GM23338 (cell line): ENCODE results near the gene PPM1E. TPM values are rescaled to one million over a fixed set of nuclear protein-coding genes. Genes with fewer than 3 reads are reported as not detected.

Source experiments
- ATAC-seq: fragments of 200-7000 bp; cut with Tn5 transposase; 3 replicates; pipeline ENCODE4 v1.9.1; 2020
- DNase-seq: peaks from one replicate; pipeline ENCODE4 v3.0.0-alpha.2; 2015; ENCODE audit warnings: low spot score
- H2AFZ ChIP-seq: fragments of 200-600 bp; sonication (generic); 2 replicates; pipeline ENCODE4 v1.8.0; 2016; ENCODE audit warnings: antibody characterized with exemption, mild to moderate bottlenecking, moderate library complexity
- H3F3A ChIP-seq: fragments of 200-600 bp; sonication (generic); replicated peaks from 2 replicates; pipeline ENCODE4 v1.8.0; 2017; ENCODE audit warnings: antibody characterized with exemption, mixed run types, low read depth
- H3K27ac ChIP-seq: fragments of 200-600 bp; sonication (generic); 2 replicates; pipeline ENCODE4 v1.6.1; 2016; ENCODE audit warnings: low read depth
- H3K27me3 ChIP-seq: fragments of 200-600 bp; sonication (generic); 2 replicates; pipeline ENCODE4 v1.8.0; 2016; ENCODE audit warnings: mild to moderate bottlenecking, mixed run types, moderate library complexity; ENCODE audit not compliant: insufficient read depth
- H3K36me3 ChIP-seq: fragments of 200-600 bp; sonication (generic); 2 replicates; pipeline ENCODE4 v1.8.0; 2016; ENCODE audit warnings: mild to moderate bottlenecking; ENCODE audit not compliant: insufficient read depth
- H3K4me1 ChIP-seq: fragments of 200-600 bp; sonication (generic); 2 replicates; pipeline ENCODE4 v1.8.0; 2016; ENCODE audit warnings: mild to moderate bottlenecking, moderate library complexity; ENCODE audit not compliant: insufficient read depth
- H3K4me2 ChIP-seq: fragments of 200-600 bp; sonication (generic); 2 replicates; pipeline ENCODE4 v1.7.1; 2017; ENCODE audit warnings: mixed run types
- H3K4me3 ChIP-seq: fragments of 200-600 bp; sonication (generic); 2 replicates; pipeline ENCODE4 v1.6.1; 2016; ENCODE audit warnings: mixed run types
- H3K79me2 ChIP-seq: fragments of 200-600 bp; sonication (generic); replicated peaks from 2 replicates; pipeline ENCODE4 v1.8.0; 2017; ENCODE audit warnings: mild to moderate bottlenecking; ENCODE audit not compliant: insufficient read depth
- H3K9me2 ChIP-seq: fragments of 200-600 bp; sonication (generic); 2 replicates; pipeline ENCODE4 v1.8.0; 2017; ENCODE audit not compliant: insufficient read depth
- H4K20me1 ChIP-seq: fragments of 200-600 bp; sonication (generic); replicated peaks from 2 replicates; pipeline ENCODE4 v1.8.0; 2017; ENCODE audit warnings: mild to moderate bottlenecking; ENCODE audit not compliant: insufficient read depth
- H3K27ac Mint-ChIP-seq: 2 replicates; pipeline ENCODE4 v1.8.0; 2020; ENCODE audit warnings: inconsistent platforms, mild to moderate bottlenecking, moderate library complexity, mixed read lengths
- H3K27me3 Mint-ChIP-seq: 3 replicates; pipeline ENCODE4 v1.8.0; 2022; ENCODE audit warnings: low read depth, mild to moderate bottlenecking, moderate library complexity, mixed read lengths, inconsistent platforms; ENCODE audit not compliant: insufficient read depth, poor library complexity
- H3K36me3 Mint-ChIP-seq: 3 replicates; pipeline ENCODE4 v1.8.0; 2021; ENCODE audit warnings: low read depth, mild to moderate bottlenecking, inconsistent platforms, moderate library complexity, mixed read lengths
- H3K4me1 Mint-ChIP-seq: 3 replicates; pipeline ENCODE4 v1.8.0; 2020; ENCODE audit warnings: mild to moderate bottlenecking, inconsistent platforms, mixed read lengths
- H3K4me3 Mint-ChIP-seq: 3 replicates; pipeline ENCODE4 v1.8.0; 2021; ENCODE audit warnings: moderate library complexity, mild to moderate bottlenecking, inconsistent platforms, mixed read lengths
- H3K9me3 Mint-ChIP-seq: 3 replicates; pipeline ENCODE4 v1.8.0; 2020; ENCODE audit warnings: moderate library complexity, mild to moderate bottlenecking, inconsistent platforms, mixed read lengths
- CREB1 ChIP-seq: fragments of 250-450 bp; sonication (Bioruptor Pico); IDR thresholded peaks from 2 replicates; pipeline ENCODE4 v1.5.0; 2020; ENCODE audit warnings: low read depth, mild to moderate bottlenecking, moderate library complexity
- NANOG ChIP-seq: IDR thresholded peaks from 2 replicates; pipeline ENCODE4 v1.6.1; 2016; ENCODE audit warnings: antibody characterized with exemption, borderline replicate concordance
- STAT1 ChIP-seq: IDR thresholded peaks from one replicate; pipeline ENCODE4 v1.6.1; 2016; ENCODE audit warnings: antibody characterized with exemption; ENCODE audit not compliant: unreplicated experiment
- ZNF114 ChIP-seq: fragments of 250-450 bp; sonication (Bioruptor Pico); IDR thresholded peaks from 2 replicates; pipeline ENCODE4 v1.5.0; 2020; ENCODE audit warnings: mild to moderate bottlenecking, moderate library complexity
- ZNF331 ChIP-seq: fragments of 250-450 bp; sonication (Bioruptor Pico); IDR thresholded peaks from 2 replicates; pipeline ENCODE4 v1.5.0; 2020; ENCODE audit warnings: low read depth, mild to moderate bottlenecking, moderate library complexity
- polyA plus RNA-seq: library from polyadenylated mRNA; unstranded; fragments of >200 nt; fragmentation: Nextera tagmentation; extraction: Ambion mirVana; gene quantifications from 2 replicates; pipeline ENCODE4 v1.2.1, GENCODE V29; 2016
- total RNA-seq: library from RNA; depleted of rRNA; stranded (reverse); fragments of >200 nt; shearing (Covaris generic); gene quantifications from 2 replicates; pipeline ENCODE4 v1.2.3, GENCODE V29; 2014
- TF ChIP-seq, protein P1 (sequence below): IDR thresholded peaks from 2 replicates; pipeline ENCODE4 v1.6.1; 2016; ENCODE audit warnings: antibody characterized with exemption
- TF ChIP-seq, protein P2 (sequence below): IDR thresholded peaks from one replicate; pipeline ENCODE4 v1.6.1; 2018; ENCODE audit warnings: antibody characterized with exemption; ENCODE audit not compliant: unreplicated experiment
- TF ChIP-seq, protein P3 (sequence below): fragments of 250-450 bp; sonication (Bioruptor Pico); IDR thresholded peaks from 2 replicates; pipeline ENCODE4 v1.5.0; 2020; ENCODE audit warnings: mild to moderate bottlenecking, moderate library complexity

Gene PPM1E
- total and polyA plus RNA-seq, 2 experiments from 2014 or later: 2.1 to 13.8 TPM

DNA sequence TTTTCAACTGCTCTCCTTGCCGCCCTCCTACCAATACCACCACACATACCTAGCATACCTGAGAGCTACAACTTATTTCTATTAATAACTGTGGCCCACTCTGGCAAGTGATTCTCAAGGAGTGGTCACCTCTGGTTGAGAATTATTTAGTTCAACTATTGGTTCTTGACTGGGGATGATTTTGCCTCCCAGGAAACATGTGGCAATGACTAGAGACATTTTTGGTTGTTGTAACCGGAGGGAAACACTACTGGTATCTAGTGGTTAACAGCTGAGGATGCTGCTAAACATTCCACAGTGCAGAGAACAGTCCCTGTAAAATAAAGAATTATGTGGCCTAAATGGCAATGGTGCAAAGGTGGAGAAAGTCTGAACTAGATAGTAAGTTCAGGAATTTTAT, 254.4 kb downstream of the PPM1E start:
- no peaks in the 10 kb centered on the region for H3K9me3 Mint-ChIP-seq
- Histone ChIP-seq H2AFZ (no peak overlapping the region), H3K4me3 (no peak overlapping the region), H3K27ac (no peak overlapping the region), H3K79me2 (no peaks in the 10 kb centered on the region), H4K20me1 (no peaks in the 10 kb centered on the region), H3K4me2 (no peak overlapping the region), H3K9me2 (no peaks in the 10 kb centered on the region), H3K36me3 (no peaks in the 10 kb centered on the region; the same call in 1 of the 2 replicates), H3F3A (no peaks in the 10 kb centered on the region), H3K4me1 (no peaks in the 10 kb centered on the region), H3K27me3 (no peaks in the 10 kb centered on the region)
- TF ChIP-seq ZNF331 (CRISPR knock-in tag) (no peak), STAT1 (no peak)
- TF ChIP-seq, protein P1, sequence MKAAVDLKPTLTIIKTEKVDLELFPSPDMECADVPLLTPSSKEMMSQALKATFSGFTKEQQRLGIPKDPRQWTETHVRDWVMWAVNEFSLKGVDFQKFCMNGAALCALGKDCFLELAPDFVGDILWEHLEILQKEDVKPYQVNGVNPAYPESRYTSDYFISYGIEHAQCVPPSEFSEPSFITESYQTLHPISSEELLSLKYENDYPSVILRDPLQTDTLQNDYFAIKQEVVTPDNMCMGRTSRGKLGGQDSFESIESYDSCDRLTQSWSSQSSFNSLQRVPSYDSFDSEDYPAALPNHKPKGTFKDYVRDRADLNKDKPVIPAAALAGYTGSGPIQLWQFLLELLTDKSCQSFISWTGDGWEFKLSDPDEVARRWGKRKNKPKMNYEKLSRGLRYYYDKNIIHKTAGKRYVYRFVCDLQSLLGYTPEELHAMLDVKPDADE: no peak
- H3K27ac Mint-ChIP-seq: no peak overlapping the region
- DNase-seq: no peak
- no peaks in the 10 kb centered on the region for H3K4me1 Mint-ChIP-seq
- H3K27me3 Mint-ChIP-seq: peaks cover 2% of the 10 kb centered on the region
- no peak overlapping the region for H3K4me3 Mint-ChIP-seq
- H3K36me3 Mint-ChIP-seq: peaks cover 18% of the 10 kb centered on the region; the same call in 2 of the 3 replicates
- ATAC-seq: no peak

DNA sequence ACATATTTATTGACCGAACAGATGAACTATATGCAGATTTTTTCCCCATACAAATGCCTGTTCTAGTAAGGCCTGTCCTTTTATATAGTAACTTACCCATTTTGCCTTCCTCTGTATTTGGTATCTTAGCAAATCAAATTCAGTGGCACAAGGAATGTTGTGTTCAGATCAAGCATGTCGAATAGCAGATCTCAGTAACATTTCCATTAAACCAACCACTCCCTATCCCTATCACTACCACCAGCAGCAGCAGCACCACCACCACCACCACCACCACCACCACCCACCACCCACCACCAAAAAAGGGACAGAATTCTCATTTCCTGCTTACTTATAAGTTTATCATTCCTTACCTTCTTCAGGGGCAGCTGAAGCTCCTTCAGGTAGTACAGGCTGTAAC, 256.3 kb downstream of the PPM1E start:
- Mint-ChIP-seq H3K9me3 (no peaks in the 10 kb centered on the region), H3K36me3 (peaks cover 28% of the 10 kb centered on the region; the same call in 2 of the 3 replicates), H3K27me3 (peaks cover 2% of the 10 kb centered on the region), H3K4me1 (no peaks in the 10 kb centered on the region), H3K4me3 (no peak overlapping the region), H3K27ac (no peak overlapping the region)
- Histone ChIP-seq H3K4me1 (no peaks in the 10 kb centered on the region), H3K27ac (no peak overlapping the region), H3K4me3 (no peak overlapping the region), H3K79me2 (no peaks in the 10 kb centered on the region), H3K36me3 (peaks cover 4% of the 10 kb centered on the region; the same call in 1 of the 2 replicates), H3K4me2 (no peak overlapping the region), H3K27me3 (no peaks in the 10 kb centered on the region), H3F3A (no peaks in the 10 kb centered on the region), H4K20me1 (0 out of 2 replicates have a peak, but pooled peaks cover 3% of the 10 kb centered on the region), H2AFZ (no peak overlapping the region), H3K9me2 (no peaks in the 10 kb centered on the region)
- DNase-seq: no peak
- TF ChIP-seq CREB1 (CRISPR knock-in tag) (no peak), ZNF114 (no peak), STAT1 (no peak), NANOG (no peak)
- TF ChIP-seq, protein P2, sequence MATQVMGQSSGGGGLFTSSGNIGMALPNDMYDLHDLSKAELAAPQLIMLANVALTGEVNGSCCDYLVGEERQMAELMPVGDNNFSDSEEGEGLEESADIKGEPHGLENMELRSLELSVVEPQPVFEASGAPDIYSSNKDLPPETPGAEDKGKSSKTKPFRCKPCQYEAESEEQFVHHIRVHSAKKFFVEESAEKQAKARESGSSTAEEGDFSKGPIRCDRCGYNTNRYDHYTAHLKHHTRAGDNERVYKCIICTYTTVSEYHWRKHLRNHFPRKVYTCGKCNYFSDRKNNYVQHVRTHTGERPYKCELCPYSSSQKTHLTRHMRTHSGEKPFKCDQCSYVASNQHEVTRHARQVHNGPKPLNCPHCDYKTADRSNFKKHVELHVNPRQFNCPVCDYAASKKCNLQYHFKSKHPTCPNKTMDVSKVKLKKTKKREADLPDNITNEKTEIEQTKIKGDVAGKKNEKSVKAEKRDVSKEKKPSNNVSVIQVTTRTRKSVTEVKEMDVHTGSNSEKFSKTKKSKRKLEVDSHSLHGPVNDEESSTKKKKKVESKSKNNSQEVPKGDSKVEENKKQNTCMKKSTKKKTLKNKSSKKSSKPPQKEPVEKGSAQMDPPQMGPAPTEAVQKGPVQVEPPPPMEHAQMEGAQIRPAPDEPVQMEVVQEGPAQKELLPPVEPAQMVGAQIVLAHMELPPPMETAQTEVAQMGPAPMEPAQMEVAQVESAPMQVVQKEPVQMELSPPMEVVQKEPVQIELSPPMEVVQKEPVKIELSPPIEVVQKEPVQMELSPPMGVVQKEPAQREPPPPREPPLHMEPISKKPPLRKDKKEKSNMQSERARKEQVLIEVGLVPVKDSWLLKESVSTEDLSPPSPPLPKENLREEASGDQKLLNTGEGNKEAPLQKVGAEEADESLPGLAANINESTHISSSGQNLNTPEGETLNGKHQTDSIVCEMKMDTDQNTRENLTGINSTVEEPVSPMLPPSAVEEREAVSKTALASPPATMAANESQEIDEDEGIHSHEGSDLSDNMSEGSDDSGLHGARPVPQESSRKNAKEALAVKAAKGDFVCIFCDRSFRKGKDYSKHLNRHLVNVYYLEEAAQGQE: no peak
- TF ChIP-seq, protein P3, sequence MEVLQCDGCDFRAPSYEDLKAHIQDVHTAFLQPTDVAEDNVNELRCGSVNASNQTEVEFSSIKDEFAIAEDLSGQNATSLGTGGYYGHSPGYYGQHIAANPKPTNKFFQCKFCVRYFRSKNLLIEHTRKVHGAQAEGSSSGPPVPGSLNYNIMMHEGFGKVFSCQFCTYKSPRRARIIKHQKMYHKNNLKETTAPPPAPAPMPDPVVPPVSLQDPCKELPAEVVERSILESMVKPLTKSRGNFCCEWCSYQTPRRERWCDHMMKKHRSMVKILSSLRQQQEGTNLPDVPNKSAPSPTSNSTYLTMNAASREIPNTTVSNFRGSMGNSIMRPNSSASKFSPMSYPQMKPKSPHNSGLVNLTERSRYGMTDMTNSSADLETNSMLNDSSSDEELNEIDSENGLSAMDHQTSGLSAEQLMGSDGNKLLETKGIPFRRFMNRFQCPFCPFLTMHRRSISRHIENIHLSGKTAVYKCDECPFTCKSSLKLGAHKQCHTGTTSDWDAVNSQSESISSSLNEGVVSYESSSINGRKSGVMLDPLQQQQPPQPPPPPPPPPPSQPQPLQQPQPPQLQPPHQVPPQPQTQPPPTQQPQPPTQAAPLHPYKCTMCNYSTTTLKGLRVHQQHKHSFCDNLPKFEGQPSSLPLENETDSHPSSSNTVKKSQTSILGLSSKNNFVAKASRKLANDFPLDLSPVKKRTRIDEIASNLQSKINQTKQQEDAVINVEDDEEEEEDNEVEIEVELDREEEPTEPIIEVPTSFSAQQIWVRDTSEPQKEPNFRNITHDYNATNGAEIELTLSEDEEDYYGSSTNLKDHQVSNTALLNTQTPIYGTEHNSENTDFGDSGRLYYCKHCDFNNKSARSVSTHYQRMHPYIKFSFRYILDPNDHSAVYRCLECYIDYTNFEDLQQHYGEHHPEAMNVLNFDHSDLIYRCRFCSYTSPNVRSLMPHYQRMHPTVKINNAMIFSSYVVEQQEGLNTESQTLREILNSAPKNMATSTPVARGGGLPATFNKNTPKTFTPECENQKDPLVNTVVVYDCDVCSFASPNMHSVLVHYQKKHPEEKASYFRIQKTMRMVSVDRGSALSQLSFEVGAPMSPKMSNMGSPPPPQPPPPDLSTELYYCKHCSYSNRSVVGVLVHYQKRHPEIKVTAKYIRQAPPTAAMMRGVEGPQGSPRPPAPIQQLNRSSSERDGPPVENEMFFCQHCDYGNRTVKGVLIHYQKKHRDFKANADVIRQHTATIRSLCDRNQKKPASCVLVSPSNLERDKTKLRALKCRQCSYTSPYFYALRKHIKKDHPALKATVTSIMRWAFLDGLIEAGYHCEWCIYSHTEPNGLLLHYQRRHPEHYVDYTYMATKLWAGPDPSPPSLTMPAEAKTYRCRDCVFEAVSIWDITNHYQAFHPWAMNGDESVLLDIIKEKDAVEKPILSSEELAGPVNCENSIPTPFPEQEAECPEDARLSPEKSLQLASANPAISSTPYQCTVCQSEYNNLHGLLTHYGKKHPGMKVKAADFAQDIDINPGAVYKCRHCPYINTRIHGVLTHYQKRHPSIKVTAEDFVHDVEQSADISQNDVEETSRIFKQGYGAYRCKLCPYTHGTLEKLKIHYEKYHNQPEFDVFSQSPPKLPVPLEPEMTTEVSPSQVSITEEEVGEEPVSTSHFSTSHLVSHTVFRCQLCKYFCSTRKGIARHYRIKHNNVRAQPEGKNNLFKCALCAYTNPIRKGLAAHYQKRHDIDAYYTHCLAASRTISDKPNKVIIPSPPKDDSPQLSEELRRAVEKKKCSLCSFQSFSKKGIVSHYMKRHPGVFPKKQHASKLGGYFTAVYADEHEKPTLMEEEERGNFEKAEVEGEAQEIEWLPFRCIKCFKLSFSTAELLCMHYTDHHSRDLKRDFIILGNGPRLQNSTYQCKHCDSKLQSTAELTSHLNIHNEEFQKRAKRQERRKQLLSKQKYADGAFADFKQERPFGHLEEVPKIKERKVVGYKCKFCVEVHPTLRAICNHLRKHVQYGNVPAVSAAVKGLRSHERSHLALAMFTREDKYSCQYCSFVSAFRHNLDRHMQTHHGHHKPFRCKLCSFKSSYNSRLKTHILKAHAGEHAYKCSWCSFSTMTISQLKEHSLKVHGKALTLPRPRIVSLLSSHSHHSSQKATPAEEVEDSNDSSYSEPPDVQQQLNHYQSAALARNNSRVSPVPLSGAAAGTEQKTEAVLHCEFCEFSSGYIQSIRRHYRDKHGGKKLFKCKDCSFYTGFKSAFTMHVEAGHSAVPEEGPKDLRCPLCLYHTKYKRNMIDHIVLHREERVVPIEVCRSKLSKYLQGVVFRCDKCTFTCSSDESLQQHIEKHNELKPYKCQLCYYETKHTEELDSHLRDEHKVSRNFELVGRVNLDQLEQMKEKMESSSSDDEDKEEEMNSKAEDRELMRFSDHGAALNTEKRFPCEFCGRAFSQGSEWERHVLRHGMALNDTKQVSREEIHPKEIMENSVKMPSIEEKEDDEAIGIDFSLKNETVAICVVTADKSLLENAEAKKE: no peak
- no peak for ATAC-seq
